ENCODE measurements around the gene SERPINE1.
"Not testable (repeated sequence)": the region's sequence is repeated elsewhere in the genome, so short reads cannot be mapped to it uniquely, and the experiment has no call there.

DNA sequence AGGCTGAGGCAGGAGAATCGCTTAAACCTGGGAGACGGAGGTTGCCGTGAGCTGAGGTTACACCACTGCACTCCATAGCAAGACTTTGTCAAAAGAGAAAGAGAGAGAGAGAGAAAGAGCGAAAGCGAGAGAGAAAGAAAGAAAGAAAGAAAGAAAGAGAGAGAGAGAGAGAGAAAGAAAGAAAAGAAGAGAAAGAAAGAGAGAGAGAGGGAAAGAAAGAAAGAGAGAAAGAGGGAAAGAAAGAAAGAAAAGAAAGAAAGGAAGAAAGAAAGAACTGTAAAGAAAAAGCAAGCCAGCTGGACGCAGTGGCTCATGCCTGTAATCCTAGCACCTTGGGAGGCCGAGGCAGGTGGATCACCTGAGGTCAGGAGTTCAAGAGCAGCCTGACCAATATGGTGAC, 13.8 kb upstream of the SERPINE1 start:
- TF ChIP-seq, protein P1, sequence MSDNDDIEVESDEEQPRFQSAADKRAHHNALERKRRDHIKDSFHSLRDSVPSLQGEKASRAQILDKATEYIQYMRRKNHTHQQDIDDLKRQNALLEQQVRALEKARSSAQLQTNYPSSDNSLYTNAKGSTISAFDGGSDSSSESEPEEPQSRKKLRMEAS (IDR thresholded peaks at IDR 0.05; ENCODE audit: low read depth, low read length) = not testable (repeated sequence)
- TF ChIP-seq, protein P2, sequence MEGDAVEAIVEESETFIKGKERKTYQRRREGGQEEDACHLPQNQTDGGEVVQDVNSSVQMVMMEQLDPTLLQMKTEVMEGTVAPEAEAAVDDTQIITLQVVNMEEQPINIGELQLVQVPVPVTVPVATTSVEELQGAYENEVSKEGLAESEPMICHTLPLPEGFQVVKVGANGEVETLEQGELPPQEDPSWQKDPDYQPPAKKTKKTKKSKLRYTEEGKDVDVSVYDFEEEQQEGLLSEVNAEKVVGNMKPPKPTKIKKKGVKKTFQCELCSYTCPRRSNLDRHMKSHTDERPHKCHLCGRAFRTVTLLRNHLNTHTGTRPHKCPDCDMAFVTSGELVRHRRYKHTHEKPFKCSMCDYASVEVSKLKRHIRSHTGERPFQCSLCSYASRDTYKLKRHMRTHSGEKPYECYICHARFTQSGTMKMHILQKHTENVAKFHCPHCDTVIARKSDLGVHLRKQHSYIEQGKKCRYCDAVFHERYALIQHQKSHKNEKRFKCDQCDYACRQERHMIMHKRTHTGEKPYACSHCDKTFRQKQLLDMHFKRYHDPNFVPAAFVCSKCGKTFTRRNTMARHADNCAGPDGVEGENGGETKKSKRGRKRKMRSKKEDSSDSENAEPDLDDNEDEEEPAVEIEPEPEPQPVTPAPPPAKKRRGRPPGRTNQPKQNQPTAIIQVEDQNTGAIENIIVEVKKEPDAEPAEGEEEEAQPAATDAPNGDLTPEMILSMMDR (IDR thresholded peaks at IDR 0.05; ENCODE audit: low read depth, low read length) = not testable (repeated sequence)
- not testable (repeated sequence) for TF ChIP-seq POLR2A (IDR thresholded peaks at IDR 0.05; ENCODE audit: extremely low read depth, insufficient read length)
